Spleen (tissue), 7 donors: ENCODE measurements around the gene NIP7.
"Not testable (repeated sequence)": the region's sequence is repeated elsewhere in the genome, so short reads cannot be mapped to it uniquely, and the experiment has no call there.

Source experiments
- CTCF ChIP-seq, 11 experiments: fragments of 200-600 bp in 7 of 11; fragments of 450-650 bp in 4 of 11; sonication (generic) in 4 of 11; IDR thresholded peaks in 8 of 11; conservative IDR thresholded peaks in 3 of 11; 1 replicate in 7 of 11; 2 replicates in 4 of 11; pipeline versions ENCODE4 v1.4.0 to v1.8.0; 2016 to 2021; ENCODE audit warnings: antibody characterized with exemption in 11 of 11, inconsistent platforms in 4 of 11, mild to moderate bottlenecking in 1 of 11
- POLR2A ChIP-seq, 3 donors: fragments of 450-650 bp; IDR thresholded peaks; one replicate each; pipeline ENCODE4 v1.5.1; 2017; ENCODE audit warnings: antibody characterized with exemption in 3 of 3, mild to moderate bottlenecking in 1 of 3
- POLR2AphosphoS5 ChIP-seq, 3 donors: sonication (generic); formaldehyde crosslinking; IDR thresholded peaks; one replicate each; pipeline ENCODE4 v1.5.1; 2017; ENCODE audit warnings: antibody characterized with exemption in 3 of 3
- donor health status: DM: no; HTN: no; CAD: no; lungs with moderate emphysema.
- donor health status: DM: no; HTN: no; CAD: no.
- donor health status: DM: no; HTN: no; CAD: no.

GRCh38 chr16:69291657-69292056 is 47.9 kb upstream of the NIP7 start:
- TF ChIP-seq CTCF (IDR thresholded peaks at IDR 0.05 in 8 of 11, conservative IDR thresholded peaks at IDR 0.05 in 3 of 11); POLR2AphosphoS5 (IDR thresholded peaks at IDR 0.05); POLR2A (IDR thresholded peaks at IDR 0.05): not testable (repeated sequence)
